ENCODE results near the gene AP1S2.
"Not testable (repeated sequence)": the region's sequence is repeated elsewhere in the genome, so short reads cannot be mapped to it uniquely, and the experiment has no call there.

Gene AP1S2

GRCh38 chrX:15881381-15881897 lies 26.8 kb upstream of the AP1S2 start:
- Histone ChIP-seq H3K4me2 (no peak overlapping the region), H2AFZ (ENCODE audit: low read depth) (no peak overlapping the region), H3K36me3 (ENCODE audit: insufficient read depth) (no peaks in the 10 kb centered on the region), H3K9ac (no peak overlapping the region), H4K20me1 (ENCODE audit: insufficient read depth) (no peaks in the 10 kb centered on the region), H3K4me1 (ENCODE audit: low read depth, poor library complexity, severe bottlenecking) (no peaks in the 10 kb centered on the region), H3K27ac (no peak overlapping the region), H3K27me3 (ENCODE audit: insufficient read depth, low read depth) (no peaks in the 10 kb centered on the region), H3K79me2 (ENCODE audit: insufficient read depth, low read depth) (no peaks in the 10 kb centered on the region), H3K4me3 (IDR thresholded peaks at IDR 0.05; ENCODE audit: insufficient read depth, low read depth, low read length) (no peak overlapping the region)
- no peak for TF ChIP-seq CTCF (conservative IDR thresholded peaks at IDR 0.05; ENCODE audit: low read depth, low read length)

- H3K27me3 ChIP-seq (ENCODE audit: insufficient read depth, low read depth); H3K4me2 ChIP-seq; H3K4me1 ChIP-seq (ENCODE audit: low read depth, poor library complexity, severe bottlenecking); H4K20me1 ChIP-seq (ENCODE audit: insufficient read depth); H3K79me2 ChIP-seq (ENCODE audit: insufficient read depth, low read depth); H3K36me3 ChIP-seq (ENCODE audit: insufficient read depth); H3K27ac ChIP-seq; H3K9ac ChIP-seq; H2AFZ ChIP-seq (ENCODE audit: low read depth); H3K4me3 ChIP-seq (IDR thresholded peaks at IDR 0.05; ENCODE audit: insufficient read depth, low read depth, low read length): not testable (repeated sequence)
These were observed 23.3 kb upstream of the AP1S2 start for GRCh38 chrX:15877914-15878313.

GRCh38 chrX:15877380-15877779 lies 22.8 kb upstream of the AP1S2 start:
- no peak for TF ChIP-seq CTCF (conservative IDR thresholded peaks at IDR 0.05; ENCODE audit: low read depth, low read length)
- H3K4me2 ChIP-seq = no peak overlapping the region
- H2AFZ ChIP-seq (ENCODE audit: low read depth) = no peak overlapping the region
- H3K79me2 ChIP-seq (ENCODE audit: insufficient read depth, low read depth) = no peaks in the 10 kb centered on the region
- no peaks in the 10 kb centered on the region for H3K4me1 ChIP-seq (ENCODE audit: low read depth, poor library complexity, severe bottlenecking)
- no peak overlapping the region for H3K27ac ChIP-seq
- no peak overlapping the region for H3K9ac ChIP-seq
- H3K27me3 ChIP-seq (ENCODE audit: insufficient read depth, low read depth) = no peaks in the 10 kb centered on the region
- no peaks in the 10 kb centered on the region for H4K20me1 ChIP-seq (ENCODE audit: insufficient read depth)
- H3K36me3 ChIP-seq (ENCODE audit: insufficient read depth) = no peaks in the 10 kb centered on the region
- H3K4me3 ChIP-seq (IDR thresholded peaks at IDR 0.05; ENCODE audit: insufficient read depth, low read depth, low read length) = no peak overlapping the region

- Histone ChIP-seq H3K4me2 (no peak overlapping the region), H2AFZ (ENCODE audit: low read depth) (no peak overlapping the region), H3K4me3 (IDR thresholded peaks at IDR 0.05; ENCODE audit: insufficient read depth, low read depth, low read length) (no peak overlapping the region), H3K4me1 (ENCODE audit: low read depth, poor library complexity, severe bottlenecking) (no peaks in the 10 kb centered on the region), H4K20me1 (ENCODE audit: insufficient read depth) (no peaks in the 10 kb centered on the region), H3K36me3 (ENCODE audit: insufficient read depth) (no peaks in the 10 kb centered on the region), H3K27me3 (ENCODE audit: insufficient read depth, low read depth) (no peaks in the 10 kb centered on the region), H3K9ac (no peak overlapping the region), H3K27ac (no peak overlapping the region), H3K79me2 (ENCODE audit: insufficient read depth, low read depth) (no peaks in the 10 kb centered on the region)
- no peak for TF ChIP-seq CTCF (conservative IDR thresholded peaks at IDR 0.05; ENCODE audit: low read depth, low read length)
These were observed 20.1 kb upstream of the AP1S2 start for GRCh38 chrX:15874672-15875071.

- TF ChIP-seq CTCF (conservative IDR thresholded peaks at IDR 0.05; ENCODE audit: low read depth, low read length) = no peak
- Histone ChIP-seq H3K27ac (no peak overlapping the region), H3K27me3 (ENCODE audit: insufficient read depth, low read depth) (no peaks in the 10 kb centered on the region), H3K36me3 (ENCODE audit: insufficient read depth) (no peaks in the 10 kb centered on the region), H2AFZ (ENCODE audit: low read depth) (no peak overlapping the region), H3K4me3 (IDR thresholded peaks at IDR 0.05; ENCODE audit: insufficient read depth, low read depth, low read length) (no peak overlapping the region), H3K4me2 (no peak overlapping the region), H3K9ac (no peak overlapping the region), H3K79me2 (ENCODE audit: insufficient read depth, low read depth) (no peaks in the 10 kb centered on the region), H4K20me1 (ENCODE audit: insufficient read depth) (no peaks in the 10 kb centered on the region), H3K4me1 (ENCODE audit: low read depth, poor library complexity, severe bottlenecking) (no peaks in the 10 kb centered on the region)
These were observed 19.0 kb upstream of the AP1S2 start for GRCh38 chrX:15873566-15873965.
